ENCODE measurements around the gene YES1.

DNA sequence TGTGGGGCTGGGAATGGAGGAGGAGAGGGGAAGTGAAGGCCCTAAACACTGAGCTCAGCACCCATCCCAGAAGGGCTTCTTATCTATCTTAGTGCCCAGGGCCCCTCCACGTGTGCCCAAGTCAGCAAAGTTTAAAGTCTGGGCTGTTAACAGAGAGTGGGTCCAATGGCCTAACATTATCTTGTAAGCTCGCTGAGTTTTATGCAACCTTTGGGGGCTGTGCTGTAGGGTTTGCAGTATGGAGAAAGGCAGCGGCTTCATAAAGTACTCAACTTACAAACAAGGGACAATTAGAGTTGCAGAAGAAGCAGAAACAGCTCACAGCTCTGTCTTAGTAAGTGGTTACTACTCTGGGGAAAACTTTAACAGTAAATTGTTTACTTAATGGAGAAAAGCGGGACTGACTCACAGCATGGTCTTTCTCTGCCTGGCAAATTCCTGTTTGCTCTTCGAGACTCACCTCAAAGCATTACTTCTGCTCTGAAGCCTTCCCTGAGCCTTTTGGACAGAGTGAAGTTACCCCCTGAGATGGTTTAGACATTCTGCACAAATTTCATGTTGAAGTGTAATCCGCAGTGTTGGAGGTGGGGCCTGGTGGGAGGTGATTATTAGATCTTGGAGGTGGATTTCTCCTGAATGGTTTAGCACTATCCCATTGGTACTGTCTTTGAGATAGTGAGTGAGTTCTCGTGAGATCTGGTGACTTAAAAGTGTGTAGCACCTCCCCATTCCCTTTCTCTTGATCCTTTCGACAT is 108.7 kb downstream of the YES1 start:
- TF ChIP-seq, protein P1, sequence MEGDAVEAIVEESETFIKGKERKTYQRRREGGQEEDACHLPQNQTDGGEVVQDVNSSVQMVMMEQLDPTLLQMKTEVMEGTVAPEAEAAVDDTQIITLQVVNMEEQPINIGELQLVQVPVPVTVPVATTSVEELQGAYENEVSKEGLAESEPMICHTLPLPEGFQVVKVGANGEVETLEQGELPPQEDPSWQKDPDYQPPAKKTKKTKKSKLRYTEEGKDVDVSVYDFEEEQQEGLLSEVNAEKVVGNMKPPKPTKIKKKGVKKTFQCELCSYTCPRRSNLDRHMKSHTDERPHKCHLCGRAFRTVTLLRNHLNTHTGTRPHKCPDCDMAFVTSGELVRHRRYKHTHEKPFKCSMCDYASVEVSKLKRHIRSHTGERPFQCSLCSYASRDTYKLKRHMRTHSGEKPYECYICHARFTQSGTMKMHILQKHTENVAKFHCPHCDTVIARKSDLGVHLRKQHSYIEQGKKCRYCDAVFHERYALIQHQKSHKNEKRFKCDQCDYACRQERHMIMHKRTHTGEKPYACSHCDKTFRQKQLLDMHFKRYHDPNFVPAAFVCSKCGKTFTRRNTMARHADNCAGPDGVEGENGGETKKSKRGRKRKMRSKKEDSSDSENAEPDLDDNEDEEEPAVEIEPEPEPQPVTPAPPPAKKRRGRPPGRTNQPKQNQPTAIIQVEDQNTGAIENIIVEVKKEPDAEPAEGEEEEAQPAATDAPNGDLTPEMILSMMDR (conservative IDR thresholded peaks at IDR 0.05) = no peak
- no peak for TF ChIP-seq ZFX (IDR thresholded peaks at IDR 0.05)
